HepG2 (cell line): ENCODE results near the gene MYBPC2. TPM values are rescaled to one million over a fixed set of nuclear protein-coding genes. Genes with fewer than 3 reads are reported as not detected.
A peak's percentile ranks its signal among the peaks of the same experiment; 100 is the strongest.

Experiments used
- EHMT2 ChIP-seq: fragments of 200-600 bp; sonication (generic); IDR thresholded peaks from 2 replicates; pipeline ENCODE4 v1.7.0; 2017; ENCODE audit warnings: antibody characterized with exemption, low read depth, low read length, borderline replicate concordance
- KLF12 ChIP-seq: sonication (generic); formaldehyde crosslinking; IDR thresholded peaks from 2 replicates; pipeline ENCODE4 v1.4.0; 2020; ENCODE audit warnings: missing genetic modification reagents, borderline replicate concordance
- RARA ChIP-seq: IDR thresholded peaks from 2 replicates; pipeline ENCODE4 v1.6.1; 2016; ENCODE audit warnings: missing genetic modification reagents, missing compliant biosample characterization
- ZFP1 ChIP-seq: IDR thresholded peaks from 2 replicates; pipeline ENCODE4 v1.6.1; 2016
- ZMYM2 ChIP-seq: sonication (generic); formaldehyde crosslinking; IDR thresholded peaks from 2 replicates; pipeline ENCODE4 v1.8.0; 2022; ENCODE audit warnings: mild to moderate bottlenecking, missing genetic modification reagents
- ZNF768 ChIP-seq: sonication (generic); formaldehyde crosslinking; IDR thresholded peaks from 2 replicates; pipeline ENCODE4 v1.4.0; 2020; ENCODE audit warnings: missing genetic modification reagents
- polyA plus RNA-seq, 8 experiments: library from polyadenylated mRNA; depleted of rRNA in 3 of 8; stranded (reverse) in 7 of 8; unstranded in 1 of 8; fragments of >200 nt; fragmentation: Illumina TruSeq in 4 of 8; extraction: Trizol in 4 of 8; gene quantifications; 2 replicates each; pipeline versions ENCODE4 v1.2.1 to v1.2.3, GENCODE V29; 2011 to 2016; ENCODE audit warnings: low read depth in 4 of 8, missing spikeins in 1 of 8, mixed read lengths in 1 of 8; ENCODE audit not compliant: insufficient read depth in 1 of 8
- total RNA-seq, 5 experiments: library from RNA; depleted of rRNA; stranded (reverse); fragments of >200 nt; fragmentation: Illumina TruSeq; extraction: Trizol; gene quantifications; 2 replicates each; pipeline ENCODE4 v1.2.3, GENCODE V29; 2016; ENCODE audit warnings: low read depth in 1 of 5
- TF ChIP-seq, protein P1 (sequence below), 2 experiments: fragments of 450-650 bp in 1 of 2; sonication (generic) in 1 of 2; formaldehyde crosslinking in 1 of 2; IDR thresholded peaks; 2 replicates each; pipeline versions ENCODE4 v1.6.1 to v1.8.0; 2016 to 2022; ENCODE audit warnings: antibody characterized with exemption in 1 of 2, mild to moderate bottlenecking in 1 of 2, missing genetic modification reagents in 1 of 2
- TF ChIP-seq, protein P2 (sequence below): sonication (generic); formaldehyde crosslinking; IDR thresholded peaks from 2 replicates; pipeline ENCODE4 v1.5.1; 2020; ENCODE audit warnings: mild to moderate bottlenecking, missing genetic modification reagents, moderate library complexity
- TF ChIP-seq, protein P3 (sequence below): IDR thresholded peaks from 2 replicates; pipeline ENCODE4 v1.6.1; 2016; ENCODE audit warnings: low read depth, borderline replicate concordance
- TF ChIP-seq, protein P4 (sequence below): sonication (generic); formaldehyde crosslinking; IDR thresholded peaks from 2 replicates; pipeline ENCODE4 v1.5.1; 2020; ENCODE audit warnings: missing genetic modification reagents, mild to moderate bottlenecking, borderline replicate concordance
- TF ChIP-seq, protein P5 (sequence below): sonication (generic); formaldehyde crosslinking; conservative IDR thresholded peaks from 2 replicates; pipeline ENCODE4 v1.4.0; 2020; ENCODE audit warnings: missing genetic modification reagents

The MYBPC2 gene
- total and polyA plus RNA-seq, 2 of the 13 experiments (the other 11 are each of a cell fraction or from before 2014, with no cell fraction given): not detected

DNA sequence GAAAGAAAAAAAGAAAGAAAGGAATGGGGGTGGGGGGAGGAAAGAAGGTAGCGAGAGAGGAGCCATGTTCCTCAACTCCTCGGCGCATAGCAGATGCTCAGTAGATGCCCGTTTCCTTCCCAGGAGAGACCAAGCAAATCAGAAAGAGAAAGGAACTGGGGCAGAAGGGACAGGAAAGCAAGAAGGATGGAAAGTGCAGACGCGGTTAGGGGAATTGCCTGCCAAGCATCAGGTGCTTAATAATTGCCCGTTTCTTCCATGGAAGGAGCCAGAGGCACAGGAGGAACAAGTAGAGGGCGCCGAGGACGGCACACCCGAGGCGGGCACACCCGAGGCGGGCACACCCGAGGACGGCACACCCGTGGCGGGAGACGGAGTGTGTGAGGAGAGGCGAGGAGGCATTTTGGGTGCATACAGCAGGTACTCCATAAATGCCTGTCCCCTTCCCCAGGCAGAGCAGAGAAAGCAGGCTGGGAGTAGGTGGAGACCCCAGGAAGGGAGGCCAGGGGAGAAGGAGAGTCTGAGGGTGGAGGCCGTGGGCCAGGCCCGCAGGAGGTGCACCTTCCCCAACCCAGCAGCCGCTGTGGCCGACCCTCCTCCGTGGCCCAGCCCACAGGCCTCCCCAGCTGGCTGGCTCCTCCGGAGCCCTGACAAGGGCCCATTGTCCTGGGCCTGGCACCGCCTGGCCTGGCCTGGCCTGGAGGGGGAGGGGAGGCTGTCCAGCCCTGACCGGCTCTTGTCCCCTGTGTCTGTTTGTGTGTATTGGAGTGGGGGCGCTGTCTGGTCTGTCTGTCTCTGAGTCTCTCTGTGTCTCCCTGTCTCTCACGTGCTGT is 63.7 kb downstream of the MYBPC2 start (continued):
- TF ChIP-seq, protein P1, sequence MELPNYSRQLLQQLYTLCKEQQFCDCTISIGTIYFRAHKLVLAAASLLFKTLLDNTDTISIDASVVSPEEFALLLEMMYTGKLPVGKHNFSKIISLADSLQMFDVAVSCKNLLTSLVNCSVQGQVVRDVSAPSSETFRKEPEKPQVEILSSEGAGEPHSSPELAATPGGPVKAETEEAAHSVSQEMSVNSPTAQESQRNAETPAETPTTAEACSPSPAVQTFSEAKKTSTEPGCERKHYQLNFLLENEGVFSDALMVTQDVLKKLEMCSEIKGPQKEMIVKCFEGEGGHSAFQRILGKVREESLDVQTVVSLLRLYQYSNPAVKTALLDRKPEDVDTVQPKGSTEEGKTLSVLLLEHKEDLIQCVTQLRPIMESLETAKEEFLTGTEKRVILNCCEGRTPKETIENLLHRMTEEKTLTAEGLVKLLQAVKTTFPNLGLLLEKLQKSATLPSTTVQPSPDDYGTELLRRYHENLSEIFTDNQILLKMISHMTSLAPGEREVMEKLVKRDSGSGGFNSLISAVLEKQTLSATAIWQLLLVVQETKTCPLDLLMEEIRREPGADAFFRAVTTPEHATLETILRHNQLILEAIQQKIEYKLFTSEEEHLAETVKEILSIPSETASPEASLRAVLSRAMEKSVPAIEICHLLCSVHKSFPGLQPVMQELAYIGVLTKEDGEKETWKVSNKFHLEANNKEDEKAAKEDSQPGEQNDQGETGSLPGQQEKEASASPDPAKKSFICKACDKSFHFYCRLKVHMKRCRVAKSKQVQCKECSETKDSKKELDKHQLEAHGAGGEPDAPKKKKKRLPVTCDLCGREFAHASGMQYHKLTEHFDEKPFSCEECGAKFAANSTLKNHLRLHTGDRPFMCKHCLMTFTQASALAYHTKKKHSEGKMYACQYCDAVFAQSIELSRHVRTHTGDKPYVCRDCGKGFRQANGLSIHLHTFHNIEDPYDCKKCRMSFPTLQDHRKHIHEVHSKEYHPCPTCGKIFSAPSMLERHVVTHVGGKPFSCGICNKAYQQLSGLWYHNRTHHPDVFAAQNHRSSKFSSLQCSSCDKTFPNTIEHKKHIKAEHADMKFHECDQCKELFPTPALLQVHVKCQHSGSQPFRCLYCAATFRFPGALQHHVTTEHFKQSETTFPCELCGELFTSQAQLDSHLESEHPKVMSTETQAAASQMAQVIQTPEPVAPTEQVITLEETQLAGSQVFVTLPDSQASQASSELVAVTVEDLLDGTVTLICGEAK (IDR thresholded peaks at IDR 0.05): no peak
- TF ChIP-seq, protein P1 (CRISPR knock-in tag; IDR thresholded peaks at IDR 0.05): no peak
- TF ChIP-seq KLF12: no peak
- TF ChIP-seq ZFP1 (CRISPR knock-in tag): no peak
- TF ChIP-seq, protein P2, sequence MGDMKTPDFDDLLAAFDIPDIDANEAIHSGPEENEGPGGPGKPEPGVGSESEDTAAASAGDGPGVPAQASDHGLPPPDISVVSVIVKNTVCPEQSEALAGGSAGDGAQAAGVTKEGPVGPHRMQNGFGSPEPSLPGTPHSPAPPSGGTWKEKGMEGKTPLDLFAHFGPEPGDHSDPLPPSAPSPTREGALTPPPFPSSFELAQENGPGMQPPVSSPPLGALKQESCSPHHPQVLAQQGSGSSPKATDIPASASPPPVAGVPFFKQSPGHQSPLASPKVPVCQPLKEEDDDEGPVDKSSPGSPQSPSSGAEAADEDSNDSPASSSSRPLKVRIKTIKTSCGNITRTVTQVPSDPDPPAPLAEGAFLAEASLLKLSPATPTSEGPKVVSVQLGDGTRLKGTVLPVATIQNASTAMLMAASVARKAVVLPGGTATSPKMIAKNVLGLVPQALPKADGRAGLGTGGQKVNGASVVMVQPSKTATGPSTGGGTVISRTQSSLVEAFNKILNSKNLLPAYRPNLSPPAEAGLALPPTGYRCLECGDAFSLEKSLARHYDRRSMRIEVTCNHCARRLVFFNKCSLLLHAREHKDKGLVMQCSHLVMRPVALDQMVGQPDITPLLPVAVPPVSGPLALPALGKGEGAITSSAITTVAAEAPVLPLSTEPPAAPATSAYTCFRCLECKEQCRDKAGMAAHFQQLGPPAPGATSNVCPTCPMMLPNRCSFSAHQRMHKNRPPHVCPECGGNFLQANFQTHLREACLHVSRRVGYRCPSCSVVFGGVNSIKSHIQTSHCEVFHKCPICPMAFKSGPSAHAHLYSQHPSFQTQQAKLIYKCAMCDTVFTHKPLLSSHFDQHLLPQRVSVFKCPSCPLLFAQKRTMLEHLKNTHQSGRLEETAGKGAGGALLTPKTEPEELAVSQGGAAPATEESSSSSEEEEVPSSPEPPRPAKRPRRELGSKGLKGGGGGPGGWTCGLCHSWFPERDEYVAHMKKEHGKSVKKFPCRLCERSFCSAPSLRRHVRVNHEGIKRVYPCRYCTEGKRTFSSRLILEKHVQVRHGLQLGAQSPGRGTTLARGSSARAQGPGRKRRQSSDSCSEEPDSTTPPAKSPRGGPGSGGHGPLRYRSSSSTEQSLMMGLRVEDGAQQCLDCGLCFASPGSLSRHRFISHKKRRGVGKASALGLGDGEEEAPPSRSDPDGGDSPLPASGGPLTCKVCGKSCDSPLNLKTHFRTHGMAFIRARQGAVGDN (CRISPR knock-in tag): peak; percentile 41
- no peak for TF ChIP-seq RARA (CRISPR knock-in tag)
- no peak; the same call in 1 of the 2 replicates for TF ChIP-seq ZNF768
- TF ChIP-seq, protein P3, sequence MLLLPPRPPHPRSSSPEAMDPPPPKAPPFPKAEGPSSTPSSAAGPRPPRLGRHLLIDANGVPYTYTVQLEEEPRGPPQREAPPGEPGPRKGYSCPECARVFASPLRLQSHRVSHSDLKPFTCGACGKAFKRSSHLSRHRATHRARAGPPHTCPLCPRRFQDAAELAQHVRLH (CRISPR knock-in tag): no peak
- TF ChIP-seq EHMT2: no peak
- TF ChIP-seq, protein P4, sequence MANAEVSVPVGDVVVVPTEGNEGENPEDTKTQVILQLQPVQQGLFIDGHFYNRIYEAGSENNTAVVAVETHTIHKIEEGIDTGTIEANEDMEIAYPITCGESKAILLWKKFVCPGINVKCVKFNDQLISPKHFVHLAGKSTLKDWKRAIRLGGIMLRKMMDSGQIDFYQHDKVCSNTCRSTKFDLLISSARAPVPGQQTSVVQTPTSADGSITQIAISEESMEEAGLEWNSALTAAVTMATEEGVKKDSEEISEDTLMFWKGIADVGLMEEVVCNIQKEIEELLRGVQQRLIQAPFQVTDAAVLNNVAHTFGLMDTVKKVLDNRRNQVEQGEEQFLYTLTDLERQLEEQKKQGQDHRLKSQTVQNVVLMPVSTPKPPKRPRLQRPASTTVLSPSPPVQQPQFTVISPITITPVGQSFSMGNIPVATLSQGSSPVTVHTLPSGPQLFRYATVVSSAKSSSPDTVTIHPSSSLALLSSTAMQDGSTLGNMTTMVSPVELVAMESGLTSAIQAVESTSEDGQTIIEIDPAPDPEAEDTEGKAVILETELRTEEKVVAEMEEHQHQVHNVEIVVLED: no peak
- 0 out of 2 replicates have a peak, but pooled peaks have one; percentile 33 for TF ChIP-seq ZMYM2 (CRISPR knock-in tag)
- TF ChIP-seq, protein P5, sequence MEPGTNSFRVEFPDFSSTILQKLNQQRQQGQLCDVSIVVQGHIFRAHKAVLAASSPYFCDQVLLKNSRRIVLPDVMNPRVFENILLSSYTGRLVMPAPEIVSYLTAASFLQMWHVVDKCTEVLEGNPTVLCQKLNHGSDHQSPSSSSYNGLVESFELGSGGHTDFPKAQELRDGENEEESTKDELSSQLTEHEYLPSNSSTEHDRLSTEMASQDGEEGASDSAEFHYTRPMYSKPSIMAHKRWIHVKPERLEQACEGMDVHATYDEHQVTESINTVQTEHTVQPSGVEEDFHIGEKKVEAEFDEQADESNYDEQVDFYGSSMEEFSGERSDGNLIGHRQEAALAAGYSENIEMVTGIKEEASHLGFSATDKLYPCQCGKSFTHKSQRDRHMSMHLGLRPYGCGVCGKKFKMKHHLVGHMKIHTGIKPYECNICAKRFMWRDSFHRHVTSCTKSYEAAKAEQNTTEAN (CRISPR knock-in tag): no peak
